ENCODE data around the gene PHACTR3. TPM values are rescaled to one million over a fixed set of nuclear protein-coding genes. Genes with fewer than 3 reads are reported as not detected.

The PHACTR3 gene
- total and polyA plus RNA-seq, 2 of the 8 experiments (the other 6 are each of a cell fraction or from before 2014, with no cell fraction given) = 0.05 to 0.13 TPM

DNA sequence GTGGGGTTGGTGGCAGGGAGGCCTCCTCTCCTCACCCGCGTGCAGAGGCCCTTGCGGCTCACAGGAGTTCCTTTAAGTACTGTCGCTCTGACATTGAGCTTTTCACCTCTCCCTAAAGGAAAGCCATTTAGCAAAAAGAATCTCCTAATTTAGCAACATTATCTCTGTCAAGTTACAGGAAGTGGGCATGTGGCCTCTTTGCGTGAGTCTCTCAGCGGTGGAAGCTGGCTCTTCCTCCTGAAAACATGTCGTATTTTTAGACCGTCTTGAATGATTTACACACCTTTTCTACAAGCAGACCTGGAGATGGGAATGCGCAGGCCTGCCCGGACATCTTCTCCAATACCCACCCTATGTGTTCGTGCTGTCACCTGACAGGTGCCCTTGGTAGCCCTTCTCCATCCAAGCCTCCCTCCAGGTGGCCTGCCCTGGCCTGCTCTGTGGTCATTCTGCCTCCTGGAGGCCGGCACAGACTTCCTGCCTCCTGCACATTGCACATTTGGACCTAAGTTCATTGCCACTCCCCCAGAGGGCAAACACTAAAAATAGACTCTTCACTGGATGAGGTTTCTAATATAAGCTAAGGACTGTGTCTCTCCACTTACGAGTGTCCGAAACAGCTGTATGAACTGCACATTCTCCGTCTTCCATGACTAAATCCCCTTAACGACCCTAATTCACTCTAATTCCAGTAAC is 18.5 kb upstream of the PHACTR3 start:
- FAIRE-seq = no peak
- H3K14ac ChIP-seq (ENCODE audit: insufficient read length) = no peak overlapping the region
- H3K27me3 ChIP-seq (replicated peaks in 1 of 4; ENCODE audit: control insufficient read depth in 3 of 4, extremely low read depth in 1 of 4, insufficient read depth in 3 of 4, low read length in 3 of 4) = peaks cover 0 to 10% (median 0%) of the 10 kb centered on the region in 4 experiments; a peak in 1 of 7 replicates
- TF ChIP-seq EP300 (IDR thresholded peaks at IDR 0.05; ENCODE audit: borderline replicate concordance in 1 of 2, low read depth in 2 of 2, low read length in 2 of 2) (no peak), SP1 (IDR thresholded peaks at IDR 0.05; ENCODE audit: low read depth, low read length) (no peak), HDAC6 (IDR thresholded peaks at IDR 0.05; ENCODE audit: low read depth, low read length) (no peak), PHF8 (conservative IDR thresholded peaks at IDR 0.05; ENCODE audit: low read depth, low read length) (no peak), SRF (IDR thresholded peaks at IDR 0.05; ENCODE audit: low read depth, low read length) (no peak), POLR2AphosphoS5 (IDR thresholded peaks at IDR 0.05; ENCODE audit: low read depth, low read length) (no peak), SUZ12 (IDR thresholded peaks at IDR 0.05; ENCODE audit: low read length) (no peak), CHD1 (IDR thresholded peaks at IDR 0.05; ENCODE audit: low read depth, low read length) (no peak), CEBPB (IDR thresholded peaks at IDR 0.05; ENCODE audit: low read depth, low read length) (no peak)
- TF ChIP-seq, protein P1, sequence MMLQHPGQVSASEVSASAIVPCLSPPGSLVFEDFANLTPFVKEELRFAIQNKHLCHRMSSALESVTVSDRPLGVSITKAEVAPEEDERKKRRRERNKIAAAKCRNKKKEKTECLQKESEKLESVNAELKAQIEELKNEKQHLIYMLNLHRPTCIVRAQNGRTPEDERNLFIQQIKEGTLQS (IDR thresholded peaks at IDR 0.05; ENCODE audit: insufficient read depth, low read depth, low read length) = no peak
- TF ChIP-seq, protein P2, sequence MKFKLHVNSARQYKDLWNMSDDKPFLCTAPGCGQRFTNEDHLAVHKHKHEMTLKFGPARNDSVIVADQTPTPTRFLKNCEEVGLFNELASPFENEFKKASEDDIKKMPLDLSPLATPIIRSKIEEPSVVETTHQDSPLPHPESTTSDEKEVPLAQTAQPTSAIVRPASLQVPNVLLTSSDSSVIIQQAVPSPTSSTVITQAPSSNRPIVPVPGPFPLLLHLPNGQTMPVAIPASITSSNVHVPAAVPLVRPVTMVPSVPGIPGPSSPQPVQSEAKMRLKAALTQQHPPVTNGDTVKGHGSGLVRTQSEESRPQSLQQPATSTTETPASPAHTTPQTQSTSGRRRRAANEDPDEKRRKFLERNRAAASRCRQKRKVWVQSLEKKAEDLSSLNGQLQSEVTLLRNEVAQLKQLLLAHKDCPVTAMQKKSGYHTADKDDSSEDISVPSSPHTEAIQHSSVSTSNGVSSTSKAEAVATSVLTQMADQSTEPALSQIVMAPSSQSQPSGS (IDR thresholded peaks at IDR 0.05; ENCODE audit: low read length) = no peak

More for the DNA sequence above, 18.5 kb upstream of the PHACTR3 start:
- no peak overlapping the region for H4K91ac ChIP-seq (replicated peaks; ENCODE audit: insufficient read length, low read length)
- no peak overlapping the region for H3K56ac ChIP-seq (replicated peaks; ENCODE audit: insufficient read length, low read depth, low read length)
- H3K4ac ChIP-seq (replicated peaks; ENCODE audit: insufficient read length, low read depth, low read length) = no peak overlapping the region
- CTCF ChIA-PET (ENCODE audit: partially characterized antibody) = interaction anchor here (1.3 kb wide), 1 partner anchor 14 kb away, joined by 4 read pairs; no protein-coding TSS in a partner anchor
- H4K20me1 ChIP-seq (replicated peaks in 1 of 2; ENCODE audit: control insufficient read depth in 1 of 2, insufficient read depth in 2 of 2, low read length in 2 of 2) = peaks cover 0 to 4% of the 10 kb centered on the region in 2 experiments
- no peak overlapping the region for H4K8ac ChIP-seq (ENCODE audit: extremely low read depth, insufficient read depth, low read length)
- POLR2A ChIA-PET (ENCODE audit: partially characterized antibody) = no interaction called here
- H3K23ac ChIP-seq (ENCODE audit: insufficient read length) = no peak overlapping the region
- no peak overlapping the region for H4K5ac ChIP-seq (ENCODE audit: insufficient read length, low read depth, low read length)
- H3K79me2 ChIP-seq (ENCODE audit: control insufficient read depth in 1 of 2, insufficient read depth in 2 of 2, low read length in 2 of 2) = no peaks in the 10 kb centered on the region
- no peak overlapping the region for H3K18ac ChIP-seq (ENCODE audit: extremely low read depth, low read length)
- 88% methylated on average over 14 of the region's 16 CpGs; no CpG with 5 or more reads in 1 of the 2 experiments for WGBS, 2 experiments (ENCODE audit: extremely low coverage in 1 of 2, insufficient coverage in 1 of 2, insufficient read length in 1 of 2, insufficient replicate concordance in 2 of 2, low coverage in 1 of 2, low lambda C conversion rate in 2 of 2, missing lambda C conversion rate in 1 of 2)
- no peak overlapping the region for H2BK15ac ChIP-seq (ENCODE audit: low read length)
- peaks cover 61 to 91% of the 10 kb centered on the region in 2 experiments for H3K9me3 ChIP-seq (ENCODE audit: insufficient read depth in 2 of 2, low read depth in 1 of 2, low read length in 1 of 2)
- no peaks in the 10 kb centered on the region for H3K79me1 ChIP-seq (ENCODE audit: low read depth, low read length)
- no peaks in the 10 kb centered on the region for H3K4me1 ChIP-seq (replicated peaks in 1 of 4; ENCODE audit: control insufficient read depth in 3 of 4, insufficient read depth in 4 of 4, low read length in 3 of 4)
- DNase-seq (ENCODE audit: low read depth in 1 of 2, low spot score in 2 of 2) = no peak
- no peak overlapping the region for H3K4me2 ChIP-seq (ENCODE audit: insufficient read depth in 1 of 2, low read depth in 2 of 2, low read length in 2 of 2)
- H2AK5ac ChIP-seq (ENCODE audit: low read depth, low read length) = no peak overlapping the region
- no peak overlapping the region for H2AFZ ChIP-seq (ENCODE audit: low read length)
- H2BK5ac ChIP-seq (ENCODE audit: low read depth, low read length) = no peak overlapping the region
- H2BK120ac ChIP-seq (replicated peaks; ENCODE audit: low read depth, low read length) = no peak overlapping the region
- peaks cover 4% of the 10 kb centered on the region; the same call in 1 of the 2 replicates for H3K23me2 ChIP-seq (ENCODE audit: low read depth, low read length)
- no peak overlapping the region for H2BK20ac ChIP-seq (ENCODE audit: low read length)
- no peaks in the 10 kb centered on the region; a peak in 1 of 8 replicates for H3K36me3 ChIP-seq (ENCODE audit: control insufficient read depth in 2 of 4, insufficient read depth in 4 of 4, low read length in 3 of 4)
- H3K4me3 ChIP-seq (ENCODE audit: extremely low read depth in 1 of 4, insufficient read depth in 2 of 4, low read depth in 3 of 4, low read length in 4 of 4) = no peak overlapping the region
- no peak overlapping the region for H3K9ac ChIP-seq (replicated peaks in 1 of 4; ENCODE audit: extremely low read depth in 1 of 4, low read depth in 3 of 4, low read length in 3 of 4)
- no peak overlapping the region for H2BK12ac ChIP-seq (ENCODE audit: low read depth, low read length)
- H3K27ac ChIP-seq (ENCODE audit: low read depth, low read length) = no peak overlapping the region
